IMR-90 (cell line): ENCODE measurements around the gene FDXR. TPM values are rescaled to one million over a fixed set of nuclear protein-coding genes. Genes with fewer than 3 reads are reported as not detected.

Experiments used
- ATAC-seq: fragments of 200-7000 bp; cut with Tn5 transposase; 2 replicates; pipeline ENCODE4 v1.9.1; 2020; ENCODE audit warnings: low read depth, mild to moderate bottlenecking, moderate library complexity
- BruUV-seq: library from RNA; stranded (reverse); fragments of 400-500 nt; replicated peaks from 2 replicates; lab custom pipeline; 2021; lab: Mats Ljungman, UMichigan
- CTCF ChIA-PET: fragments of 300-600 bp; formaldehyde crosslinking; extraction: SDS; loops from one replicate; lab custom pipeline; 2021; ENCODE audit warnings: antibody characterized with exemption; lab: Yijun Ruan, JAX
- POLR2A ChIA-PET: fragments of 300-600 bp; sonication (Branson Sonifier 250); formaldehyde crosslinking; loops from one replicate; lab custom pipeline; 2022; ENCODE audit warnings: antibody characterized with exemption; ENCODE audit not compliant: unreplicated experiment; lab: Charles Lee
- DNase-seq: peaks from one replicate; pipeline ENCODE4 v3.0.0; 2013
- H2AFZ ChIP-seq: replicated peaks from 2 replicates; pipeline ENCODE3; 2013; ENCODE audit warnings: low read length, mild to moderate bottlenecking; ENCODE audit not compliant: poor library complexity
- H2AK5ac ChIP-seq: 2 replicates; pipeline ENCODE4 v1.6.1; 2013; ENCODE audit warnings: low read depth, low read length, inconsistent platforms
- H2AK9ac ChIP-seq: replicated peaks from 2 replicates; pipeline ENCODE3; 2013; ENCODE audit warnings: mild to moderate bottlenecking, low read depth, low read length, moderate library complexity; ENCODE audit not compliant: poor library complexity
- H2BK120ac ChIP-seq: 2 replicates; pipeline ENCODE4 v1.6.1; 2013; ENCODE audit warnings: low read depth, low read length, inconsistent platforms
- H2BK15ac ChIP-seq: 3 replicates; pipeline ENCODE4 v1.6.1; 2013; ENCODE audit warnings: low read depth, low read length, inconsistent platforms
- H2BK20ac ChIP-seq: 2 replicates; pipeline ENCODE4 v1.6.1; 2013; ENCODE audit warnings: low read depth, mild to moderate bottlenecking, inconsistent platforms, low read length, moderate library complexity
- H2BK5ac ChIP-seq: 2 replicates; pipeline ENCODE4 v1.6.1; 2013; ENCODE audit warnings: mild to moderate bottlenecking, low read depth, low read length, inconsistent platforms; ENCODE audit not compliant: poor library complexity, severe bottlenecking
- H3K14ac ChIP-seq: replicated peaks from 2 replicates; pipeline ENCODE4 v1.6.1; 2013; ENCODE audit warnings: low read depth, low read length, inconsistent platforms
- H3K18ac ChIP-seq: 2 replicates; pipeline ENCODE4 v1.6.1; 2013; ENCODE audit warnings: low read depth, low read length, control low read depth
- H3K23ac ChIP-seq: 2 replicates; pipeline ENCODE4 v1.6.1; 2013; ENCODE audit warnings: low read depth, low read length, inconsistent platforms
- H3K27ac ChIP-seq: 2 replicates; pipeline ENCODE4 v1.5.1; 2013; ENCODE audit warnings: mild to moderate bottlenecking, control low read depth, low read length; ENCODE audit not compliant: insufficient read depth
- H3K27me3 ChIP-seq: 2 replicates; pipeline ENCODE4 v1.6.1; 2013; ENCODE audit warnings: low read length; ENCODE audit not compliant: control insufficient read depth, insufficient read depth
- H3K36me3 ChIP-seq: 2 replicates; pipeline ENCODE4 v1.6.1; 2013; ENCODE audit warnings: low read length, mixed read lengths; ENCODE audit not compliant: control insufficient read depth, insufficient read depth
- H3K4ac ChIP-seq: 2 replicates; pipeline ENCODE4 v1.6.1; 2013; ENCODE audit warnings: low read depth, low read length, inconsistent platforms
- H3K4me1 ChIP-seq: 2 replicates; pipeline ENCODE4 v1.6.1; 2013; ENCODE audit warnings: low read length, mixed read lengths; ENCODE audit not compliant: control insufficient read depth, insufficient read depth
- H3K4me2 ChIP-seq: 2 replicates; pipeline ENCODE4 v1.6.1; 2013; ENCODE audit warnings: low read depth, mild to moderate bottlenecking, control low read depth, low read length, moderate library complexity
- H3K4me3 ChIP-seq: 2 replicates; pipeline ENCODE4 v1.5.1; 2013; ENCODE audit warnings: low read depth, mild to moderate bottlenecking, control low read depth, low read length, moderate library complexity; ENCODE audit not compliant: insufficient read depth
- H3K56ac ChIP-seq: 2 replicates; pipeline ENCODE4 v1.6.1; 2013; ENCODE audit warnings: low read length, inconsistent platforms; ENCODE audit not compliant: insufficient read depth; ENCODE audit errors: extremely low read depth
- H3K79me1 ChIP-seq, 2 experiments: 2 replicates each; pipeline ENCODE4 v1.6.1; 2013; ENCODE audit warnings: low read length in 2 of 2, inconsistent platforms in 1 of 2, low read depth in 1 of 2
- H3K9ac ChIP-seq: 2 replicates; pipeline ENCODE4 v1.6.1; 2013; ENCODE audit warnings: low read depth, low read length, control low read depth
- H3K9me1 ChIP-seq: 2 replicates; pipeline ENCODE4 v1.6.1; 2013; ENCODE audit warnings: low read length, inconsistent platforms; ENCODE audit not compliant: insufficient read depth
- H3K9me3 ChIP-seq: 2 replicates; pipeline ENCODE4 v1.6.1; 2013; ENCODE audit warnings: low read length; ENCODE audit not compliant: control insufficient read depth, insufficient read depth
- H4K20me1 ChIP-seq: 2 replicates; pipeline ENCODE4 v1.6.1; 2013; ENCODE audit warnings: low read length, inconsistent platforms; ENCODE audit not compliant: insufficient read depth
- H4K5ac ChIP-seq: 2 replicates; pipeline ENCODE4 v1.6.1; 2013; ENCODE audit warnings: mild to moderate bottlenecking, low read depth, low read length, control low read depth
- H4K8ac ChIP-seq, 2 experiments: 2 replicates each; pipeline ENCODE4 v1.6.1; 2013; ENCODE audit warnings: low read depth in 2 of 2, low read length in 2 of 2, control low read depth in 1 of 2, inconsistent platforms in 1 of 2
- H4K91ac ChIP-seq: 2 replicates; pipeline ENCODE4 v1.6.1; 2013; ENCODE audit warnings: low read depth, low read length, inconsistent platforms; ENCODE audit not compliant: insufficient read depth
- CEBPB ChIP-seq: IDR thresholded peaks from 2 replicates; pipeline ENCODE4 v1.6.1; 2012; ENCODE audit warnings: low read depth, low read length, improper control_type of control experiment
- CHD1 ChIP-seq: IDR thresholded peaks from 2 replicates; pipeline ENCODE4 v1.6.1; 2012; ENCODE audit warnings: low read depth, low read length, improper control_type of control experiment
- CTCF ChIP-seq: conservative IDR thresholded peaks from 2 replicates; pipeline ENCODE4 v1.5.1; 2012; ENCODE audit warnings: mild to moderate bottlenecking, low read depth, low read length, improper control_type of control experiment
- ELK1 ChIP-seq: fragments of 150-350 bp; IDR thresholded peaks from 2 replicates; pipeline ENCODE4 v1.6.1; 2016; ENCODE audit warnings: low read depth, mild to moderate bottlenecking, low read length, moderate library complexity, borderline replicate concordance
- FOS ChIP-seq: fragments of 150-350 bp; IDR thresholded peaks from 2 replicates; pipeline ENCODE4 v1.6.1; 2016; ENCODE audit warnings: low read depth, low read length
- MAFK ChIP-seq: IDR thresholded peaks from 2 replicates; pipeline ENCODE4 v1.6.1; 2012; ENCODE audit warnings: low read depth, low read length, improper control_type of control experiment
- MAZ ChIP-seq: IDR thresholded peaks from 2 replicates; pipeline ENCODE4 v1.6.1; 2012; ENCODE audit warnings: low read depth, mild to moderate bottlenecking, low read length, improper control_type of control experiment, moderate library complexity, borderline replicate concordance
- MXI1 ChIP-seq: IDR thresholded peaks from 2 replicates; pipeline ENCODE4 v1.6.1; 2012; ENCODE audit warnings: low read depth, mild to moderate bottlenecking, low read length, moderate library complexity, borderline replicate concordance
- POLR2A ChIP-seq: IDR thresholded peaks from 2 replicates; pipeline ENCODE4 v1.6.1; 2012; ENCODE audit warnings: mild to moderate bottlenecking, low read depth, low read length
- RAD21 ChIP-seq: IDR thresholded peaks from 2 replicates; pipeline ENCODE4 v1.6.1; 2012; ENCODE audit warnings: low read length, improper control_type of control experiment
- RCOR1 ChIP-seq: IDR thresholded peaks from 2 replicates; pipeline ENCODE4 v1.6.1; 2012; ENCODE audit warnings: mild to moderate bottlenecking, low read length, improper control_type of control experiment; ENCODE audit not compliant: insufficient replicate concordance
- RFX5 ChIP-seq: IDR thresholded peaks from 2 replicates; pipeline ENCODE4 v1.8.0; 2012; ENCODE audit warnings: low read depth, mild to moderate bottlenecking, low read length, moderate library complexity
- SMC3 ChIP-seq: fragments of 150-350 bp; IDR thresholded peaks from 2 replicates; pipeline ENCODE4 v1.6.1; 2016; ENCODE audit warnings: low read depth, mild to moderate bottlenecking, antibody characterized with exemption, low read length, moderate library complexity
- USF2 ChIP-seq: fragments of 150-350 bp; IDR thresholded peaks from 2 replicates; pipeline ENCODE4 v1.6.1; 2017; ENCODE audit warnings: mild to moderate bottlenecking, antibody characterized with exemption, low read length, low read depth
- WGBS, 2 experiments: methylation state at CpG; one replicate each; pipeline versions ENCODE4 v1.1.5 to v1.1.7; 2013; ENCODE audit warnings: missing lambda C conversion rate in 2 of 2; ENCODE audit not compliant: insufficient read length in 1 of 2; ENCODE audit errors: extremely low coverage in 2 of 2; 5-methylcytosine and 5-hydroxymethylcytosine counted together
- dilution Hi-C: fragments of 300-500 bp; cut with HindIII; formaldehyde crosslinking; loops from one replicate; pipeline ENCODE4 v1.14.3; 2018; ENCODE audit warnings: low sequenced_read_pairs; ENCODE audit not compliant: unreplicated experiment
- in situ Hi-C: fragments of 300-500 bp; cut with MboI; formaldehyde crosslinking; loops from 3 replicates; pipeline ENCODE4 v1.14.3; 2019; ENCODE audit warnings: low sequenced_read_pairs, inconsistent platforms, mixed read lengths
- intact Hi-C: fragments of 100-400 bp; cut with micrococcal nuclease; formaldehyde crosslinking; loops from 2 replicates; pipeline ENCODE4 v1.10.0; 2022
- polyA plus RNA-seq, 3 experiments: library from polyadenylated mRNA; depleted of rRNA; stranded (reverse); fragments of >200 nt; gene quantifications; 2 replicates each; pipeline ENCODE4 v1.2.3, GENCODE V29; 2012; ENCODE audit warnings: low replicate concordance in 1 of 3
- total RNA-seq: library from RNA; depleted of rRNA; stranded (reverse); fragments of >200 nt; gene quantifications from 2 replicates; pipeline ENCODE4 v1.2.3, GENCODE V29; 2012

The FDXR gene
- total and polyA plus RNA-seq, 2 of the 4 experiments (the other 2 are of a cell fraction): 12.4 to 18.6 TPM

GRCh38 chr17:74821655-74822334 is 51.0 kb downstream of the FDXR start:
- no peak overlapping the region for H2BK15ac ChIP-seq
- WGBS, 2 experiments: 30% methylated on average over 3 of the region's 13 CpGs; no CpG with 5 or more reads in 1 of the 2 experiments
- no peak overlapping the region for H3K23ac ChIP-seq
- no peak overlapping the region for H4K91ac ChIP-seq
- no peak overlapping the region for H3K14ac ChIP-seq
- no peak overlapping the region for H3K56ac ChIP-seq
- no peaks in the 10 kb centered on the region for H3K27me3 ChIP-seq
- 0 out of 2 replicates have a peak, but pooled peaks cover 3% of the 10 kb centered on the region for H3K9me1 ChIP-seq
- H3K36me3 ChIP-seq: peaks cover 15% of the 10 kb centered on the region
- no peak overlapping the region for H2BK20ac ChIP-seq
- no peak overlapping the region for H2AK5ac ChIP-seq
- intact Hi-C loops: no loop called here
- no peak for ATAC-seq
- ChIA-PET POLR2A (no interaction called here), CTCF (interaction anchor here (0.6 kb wide), 1 partner anchor 16 kb away, joined by 3 read pairs; no protein-coding TSS in a partner anchor)
- H3K79me1 ChIP-seq: no peaks in the 10 kb centered on the region
- BruUV-seq: no TSS peak
- H3K9ac ChIP-seq: no peak overlapping the region
- H2AFZ ChIP-seq: no peak overlapping the region
- no peak overlapping the region for H3K4ac ChIP-seq
- H3K4me2 ChIP-seq: no peak overlapping the region
- no peak for DNase-seq
- in situ Hi-C loops: no loop called here
- no peak overlapping the region for H3K18ac ChIP-seq
- dilution Hi-C loops: no loop called here
- H3K9me3 ChIP-seq: no peaks in the 10 kb centered on the region
- TF ChIP-seq MXI1 (no peak), CTCF (no peak), ELK1 (no peak), SMC3 (no peak), MAZ (no peak), FOS (no peak), CHD1 (no peak), USF2 (no peak), RFX5 (no peak), CEBPB (no peak), RAD21 (no peak), RCOR1 (no peak), POLR2A (no peak), MAFK (no peak)
- H2BK5ac ChIP-seq: no peak overlapping the region
- H3K4me3 ChIP-seq: no peak overlapping the region
- no peak overlapping the region for H3K27ac ChIP-seq
- H2BK120ac ChIP-seq: no peak overlapping the region
- H4K8ac ChIP-seq: no peak overlapping the region
- H3K4me1 ChIP-seq: no peaks in the 10 kb centered on the region
- H2AK9ac ChIP-seq: no peak overlapping the region
- no peak overlapping the region for H4K5ac ChIP-seq
- H4K20me1 ChIP-seq: no peaks in the 10 kb centered on the region
